Activated T-cell treated with anti-CD3 and anti-CD28 coated beads for 4 hours (primary cell): ENCODE results near the gene QPRT.
"Not testable (repeated sequence)": the region's sequence is repeated elsewhere in the genome, so short reads cannot be mapped to it uniquely, and the experiment has no call there.

ENCODE experiments used
- DNase-seq: peaks from one replicate; pipeline ENCODE4 v3.0.0-alpha.2; 2020

Gene QPRT

DNA sequence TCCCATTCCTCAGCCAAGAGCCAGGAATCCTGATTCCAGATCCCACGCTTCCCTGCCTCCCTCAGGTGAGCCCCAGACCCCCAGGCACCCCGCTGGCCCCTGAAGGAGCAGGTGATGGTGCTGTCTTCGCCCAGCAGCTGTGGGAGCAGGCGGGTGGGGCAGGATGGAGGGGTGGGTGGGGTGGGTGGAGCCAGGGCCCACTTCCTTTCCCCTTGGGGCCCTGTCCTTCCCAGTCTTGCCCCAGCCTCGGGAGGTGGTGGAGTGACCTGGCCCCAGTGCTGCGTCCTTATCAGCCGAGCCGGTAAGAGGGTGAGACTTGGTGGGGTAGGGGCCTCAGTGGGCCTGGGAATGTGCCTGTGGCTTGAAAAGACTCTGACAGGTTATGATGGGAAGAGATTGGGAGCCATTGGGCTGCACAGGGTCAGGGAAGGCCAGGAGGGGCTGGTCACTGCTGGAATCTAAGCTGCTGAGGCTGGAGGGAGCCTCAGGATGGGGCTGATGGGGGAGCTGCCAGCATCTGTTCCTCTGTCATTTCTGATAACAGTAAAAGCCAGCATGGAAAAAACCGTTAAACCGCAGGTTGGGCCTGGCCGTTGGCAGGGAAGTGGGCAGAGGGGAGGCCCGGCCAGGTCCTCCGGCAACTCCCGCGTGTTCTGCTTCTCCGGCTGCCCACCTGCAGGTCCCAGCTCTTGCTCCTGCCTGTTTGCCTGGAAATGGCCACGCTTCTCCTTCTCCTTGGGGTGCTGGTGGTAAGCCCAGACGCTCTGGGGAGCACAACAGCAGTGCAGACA lies 15.8 kb upstream of the QPRT start, which contains the start of gene SPN:
SPN (plus strand) TSS at position 232 of the 791 bp plus-strand sequence; CDS start at position 714, 482 bp downstream.
- no peak for DNase-seq

DNA sequence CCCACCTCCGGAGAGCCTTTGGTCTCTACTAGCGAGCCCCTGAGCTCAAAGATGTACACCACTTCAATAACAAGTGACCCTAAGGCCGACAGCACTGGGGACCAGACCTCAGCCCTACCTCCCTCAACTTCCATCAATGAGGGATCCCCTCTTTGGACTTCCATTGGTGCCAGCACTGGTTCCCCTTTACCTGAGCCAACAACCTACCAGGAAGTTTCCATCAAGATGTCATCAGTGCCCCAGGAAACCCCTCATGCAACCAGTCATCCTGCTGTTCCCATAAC lies 15.2 kb upstream of the QPRT start:
- DNase-seq: no peak

DNA sequence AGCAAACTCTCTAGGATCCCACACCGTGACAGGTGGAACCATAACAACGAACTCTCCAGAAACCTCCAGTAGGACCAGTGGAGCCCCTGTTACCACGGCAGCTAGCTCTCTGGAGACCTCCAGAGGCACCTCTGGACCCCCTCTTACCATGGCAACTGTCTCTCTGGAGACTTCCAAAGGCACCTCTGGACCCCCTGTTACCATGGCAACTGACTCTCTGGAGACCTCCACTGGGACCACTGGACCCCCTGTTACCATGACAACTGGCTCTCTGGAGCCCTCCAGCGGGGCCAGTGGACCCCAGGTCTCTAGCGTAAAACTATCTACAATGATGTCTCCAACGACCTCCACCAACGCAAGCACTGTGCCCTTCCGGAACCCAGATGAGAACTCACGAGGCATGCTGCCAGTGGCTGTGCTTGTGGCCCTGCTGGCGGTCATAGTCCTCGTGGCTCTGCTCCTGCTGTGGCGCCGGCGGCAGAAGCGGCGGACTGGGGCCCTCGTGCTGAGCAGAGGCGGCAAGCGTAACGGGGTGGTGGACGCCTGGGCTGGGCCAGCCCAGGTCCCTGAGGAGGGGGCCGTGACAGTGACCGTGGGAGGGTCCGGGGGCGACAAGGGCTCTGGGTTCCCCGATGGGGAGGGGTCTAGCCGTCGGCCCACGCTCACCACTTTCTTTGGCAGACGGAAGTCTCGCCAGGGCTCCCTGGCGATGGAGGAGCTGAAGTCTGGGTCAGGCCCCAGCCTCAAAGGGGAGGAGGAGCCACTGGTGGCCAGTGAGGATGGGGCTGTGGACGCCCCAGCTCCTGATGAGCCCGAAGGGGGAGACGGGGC lies 14.7 kb upstream of the QPRT start:
- DNase-seq: no peak

DNA sequence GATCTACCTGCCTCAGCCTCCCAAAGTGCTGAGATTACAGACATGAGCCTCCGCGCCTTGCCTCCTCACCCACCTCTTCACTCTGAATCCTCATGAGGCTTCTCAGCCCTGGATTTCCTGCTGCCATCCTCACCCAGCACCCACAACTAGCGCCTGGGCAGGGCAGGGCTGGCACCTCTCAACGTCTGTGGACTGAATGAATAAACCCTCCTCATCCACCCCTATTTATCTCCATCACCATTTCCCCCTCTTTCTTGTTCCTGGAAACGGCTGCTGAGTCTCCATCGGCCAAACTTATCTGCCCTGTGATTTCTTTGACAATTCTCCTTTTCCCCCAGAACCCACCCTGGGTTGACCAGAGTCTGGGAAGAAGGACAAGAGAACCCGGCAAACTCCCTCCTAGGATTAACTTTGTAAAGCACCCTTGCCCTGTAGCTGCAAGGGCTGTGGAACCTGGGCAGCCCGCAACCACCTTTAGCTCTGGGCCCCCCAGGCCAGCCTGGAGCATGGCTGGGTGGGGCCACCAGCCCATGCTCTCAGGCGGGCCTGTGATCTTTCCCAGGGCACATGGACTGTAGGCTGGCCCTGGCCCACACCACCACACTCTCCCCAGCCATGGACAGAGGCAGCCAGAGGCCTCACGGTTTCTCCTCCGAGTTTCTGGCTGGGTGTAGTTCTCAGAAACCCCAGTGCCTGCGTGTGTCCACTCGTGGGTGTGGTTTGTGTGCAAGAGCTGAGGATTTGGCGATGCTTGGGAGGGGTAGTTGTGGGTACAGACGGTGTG lies 13.5 kb upstream of the QPRT start:
- DNase-seq: no peak

DNA sequence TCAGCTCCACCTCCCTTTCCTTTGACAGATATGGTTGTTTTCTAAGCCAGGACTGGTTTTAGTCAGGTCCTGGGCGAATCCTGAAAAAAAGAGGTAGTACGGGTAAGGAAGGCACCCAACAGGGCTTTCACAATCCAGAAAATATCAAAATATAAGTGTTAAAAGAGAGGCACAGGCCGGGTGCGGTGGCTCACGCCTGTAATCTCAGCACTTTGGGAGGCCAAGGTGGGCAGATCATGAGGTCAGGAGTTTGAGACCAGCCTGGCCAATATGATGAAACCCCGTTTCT lies 11.7 kb upstream of the QPRT start:
- DNase-seq: not testable (repeated sequence)

DNA sequence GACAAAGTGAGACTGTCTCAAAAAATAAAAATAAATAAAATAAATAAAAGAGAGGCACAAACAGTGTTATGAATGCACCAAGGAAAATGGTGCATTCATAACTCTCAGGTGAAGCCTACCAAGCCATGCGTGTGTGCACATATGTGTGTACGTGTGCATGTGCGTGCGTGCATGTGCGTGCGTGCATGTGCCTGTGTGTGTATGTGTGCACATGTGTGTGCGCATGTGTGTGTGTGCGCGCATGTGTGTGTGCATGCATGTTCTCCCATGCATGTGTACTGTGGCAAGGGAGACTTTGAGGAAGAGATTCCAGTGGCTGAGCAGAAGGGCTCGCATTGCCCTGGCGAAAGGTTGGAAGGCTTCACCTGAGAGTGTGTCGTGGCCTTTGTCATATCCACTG lies 11.2 kb upstream of the QPRT start:
- no peak for DNase-seq

DNA sequence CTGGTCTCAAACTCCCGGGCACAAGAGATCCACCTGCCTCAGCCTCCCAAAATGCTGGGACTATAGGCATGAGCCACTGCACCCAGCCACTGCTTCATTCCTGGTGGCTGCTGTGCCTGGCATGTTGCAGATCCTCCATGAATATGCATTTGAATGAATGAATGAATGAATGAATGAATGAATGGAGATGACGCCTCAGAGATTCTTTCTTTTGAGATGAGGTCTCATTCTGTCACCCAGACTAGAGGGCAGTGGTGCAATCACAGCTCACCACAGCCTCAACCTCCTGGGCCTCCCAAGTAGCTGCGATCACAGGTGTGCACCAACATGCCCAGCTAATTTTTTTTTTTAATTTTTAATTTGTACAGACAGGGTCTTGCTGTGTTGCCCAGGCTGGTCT lies 10.7 kb upstream of the QPRT start:
- DNase-seq: no peak

DNA sequence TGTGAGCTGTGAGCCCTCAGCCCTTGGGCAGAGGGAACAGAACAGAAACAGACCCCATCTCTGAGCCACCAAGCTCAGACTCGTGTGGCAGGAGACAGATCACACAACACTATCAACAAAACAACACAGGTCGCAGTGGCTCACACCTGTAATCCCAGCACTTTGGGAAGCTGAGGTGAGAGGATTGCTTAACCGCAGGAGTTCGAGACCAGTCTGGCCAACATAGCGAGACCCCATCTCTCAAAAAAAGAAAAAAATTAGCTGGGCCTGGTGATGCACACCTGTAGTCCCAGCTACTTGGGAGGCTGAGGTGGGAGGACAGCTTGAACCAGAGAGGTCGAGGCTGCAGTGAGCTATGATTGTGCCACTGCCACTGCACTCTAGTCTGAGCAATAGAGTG lies 5.5 kb upstream of the QPRT start:
- no peak for DNase-seq

DNA sequence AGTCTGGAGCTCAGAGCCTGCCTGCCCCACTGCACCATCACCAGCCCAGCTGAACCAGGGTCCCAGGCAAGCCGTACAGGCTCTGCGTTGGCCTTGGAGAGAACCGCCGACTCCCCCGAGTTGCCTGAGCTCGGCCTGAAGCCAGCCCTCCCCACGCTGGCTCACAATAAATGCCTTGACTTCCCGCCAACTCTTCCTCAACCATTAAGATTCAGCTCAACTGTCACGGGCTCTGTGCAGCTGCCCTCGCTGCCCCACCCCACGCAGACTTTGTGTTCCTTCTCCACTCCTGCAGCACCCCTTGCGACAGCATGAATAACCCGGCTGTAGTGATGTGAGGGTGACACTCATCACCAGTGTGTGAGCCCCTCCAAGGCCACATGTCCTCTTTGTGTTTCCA lies 4.8 kb upstream of the QPRT start:
- no peak for DNase-seq

DNA sequence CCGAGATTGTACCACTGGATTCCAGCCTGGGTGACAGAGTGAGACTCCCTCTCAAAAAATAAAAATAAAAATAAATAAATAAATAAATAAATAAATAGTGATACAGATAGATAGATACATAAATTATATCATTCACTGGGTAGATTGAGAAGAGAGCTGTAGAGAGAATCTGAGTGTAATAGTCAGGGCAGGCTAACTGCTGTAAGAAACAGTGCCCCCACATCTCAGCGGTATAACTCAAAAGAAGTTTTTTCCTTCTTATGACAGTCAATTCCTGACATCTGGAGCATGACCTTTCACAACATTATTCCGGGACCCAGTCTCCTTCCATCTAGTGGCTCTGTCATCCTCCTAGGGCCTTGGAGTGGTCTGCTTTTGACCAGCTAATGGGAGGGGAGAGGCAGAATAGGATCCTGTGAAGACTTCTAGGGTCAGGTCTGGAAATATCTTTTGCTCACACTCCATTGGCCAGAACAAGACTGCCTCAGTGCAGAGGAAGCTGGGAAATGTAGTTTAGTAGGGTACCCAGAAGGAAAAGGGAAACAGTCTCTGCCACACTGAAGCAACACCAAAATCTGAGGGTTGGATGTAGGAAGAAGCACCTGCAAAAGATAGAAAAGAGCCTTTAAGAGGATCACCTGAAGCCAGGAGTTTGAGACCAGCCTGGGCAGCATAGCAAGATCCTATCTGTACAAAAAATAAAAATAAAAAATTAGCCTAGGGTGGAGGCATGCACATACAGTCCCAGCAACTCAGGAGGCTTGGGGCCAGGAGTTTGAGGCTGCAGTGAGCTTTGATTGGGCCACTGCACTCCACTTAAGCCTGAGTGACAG lies 3.0 kb upstream of the QPRT start:
- DNase-seq: no peak

DNA sequence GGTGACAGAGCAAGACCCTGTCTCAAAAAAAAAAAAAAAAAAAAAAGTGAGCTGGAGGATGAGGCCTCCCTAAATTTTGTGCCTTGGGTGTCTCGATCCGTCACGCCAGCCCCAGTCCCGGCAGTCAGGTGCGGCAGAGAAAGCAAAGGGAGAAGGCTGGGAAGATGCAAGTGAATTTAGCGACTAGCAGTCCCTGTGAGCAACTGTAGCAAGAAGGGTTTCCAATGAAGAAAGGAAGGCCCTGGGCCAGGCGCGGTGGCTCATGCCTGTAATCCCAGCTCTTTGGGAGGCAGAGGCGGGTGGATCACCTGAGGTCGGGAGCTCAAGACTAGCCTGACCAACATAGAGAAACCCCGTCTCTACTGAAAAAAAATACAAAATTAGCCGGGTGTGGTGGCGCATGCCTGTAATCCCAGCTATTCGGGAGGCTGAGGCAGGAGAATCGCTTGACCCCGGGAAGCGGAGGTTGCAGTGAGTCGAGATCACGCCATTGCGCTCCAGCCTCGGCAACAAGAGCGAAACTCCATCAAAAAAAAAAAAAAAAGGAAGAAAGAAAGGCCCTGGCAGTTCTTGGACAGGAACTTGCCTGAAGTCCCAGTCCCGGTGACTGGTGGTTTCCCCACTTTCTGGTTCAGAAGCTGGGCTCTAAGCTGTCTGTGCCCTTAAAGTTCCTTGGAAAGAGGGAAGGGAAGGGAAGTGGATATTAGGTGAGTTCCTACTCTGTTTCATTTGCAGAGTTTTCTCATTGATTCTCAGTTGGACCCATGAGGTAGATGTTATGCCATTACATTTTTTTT lies 1.8 kb upstream of the QPRT start:
- no peak for DNase-seq

DNA sequence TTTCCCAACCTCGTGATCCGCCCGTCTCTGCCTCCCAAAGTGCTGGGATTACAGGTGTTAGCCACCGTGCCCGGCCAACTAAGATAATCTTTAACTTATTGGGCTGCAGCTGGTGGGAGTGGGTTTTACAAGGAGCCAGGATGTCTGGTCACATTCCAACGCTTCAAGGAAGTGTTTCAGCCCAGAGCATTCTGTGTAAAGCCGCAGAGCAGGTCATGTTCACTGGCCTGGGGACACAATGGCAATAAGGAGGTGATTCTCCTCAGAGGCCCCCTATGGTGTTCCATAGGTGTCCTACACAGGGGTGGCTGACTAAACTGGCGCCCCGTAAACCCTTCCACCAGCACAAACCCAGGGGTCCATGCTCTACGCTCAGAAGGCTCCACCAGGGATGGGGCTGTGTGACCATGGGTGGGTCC lies 1.2 kb downstream of the QPRT start:
- no peak for DNase-seq

DNA sequence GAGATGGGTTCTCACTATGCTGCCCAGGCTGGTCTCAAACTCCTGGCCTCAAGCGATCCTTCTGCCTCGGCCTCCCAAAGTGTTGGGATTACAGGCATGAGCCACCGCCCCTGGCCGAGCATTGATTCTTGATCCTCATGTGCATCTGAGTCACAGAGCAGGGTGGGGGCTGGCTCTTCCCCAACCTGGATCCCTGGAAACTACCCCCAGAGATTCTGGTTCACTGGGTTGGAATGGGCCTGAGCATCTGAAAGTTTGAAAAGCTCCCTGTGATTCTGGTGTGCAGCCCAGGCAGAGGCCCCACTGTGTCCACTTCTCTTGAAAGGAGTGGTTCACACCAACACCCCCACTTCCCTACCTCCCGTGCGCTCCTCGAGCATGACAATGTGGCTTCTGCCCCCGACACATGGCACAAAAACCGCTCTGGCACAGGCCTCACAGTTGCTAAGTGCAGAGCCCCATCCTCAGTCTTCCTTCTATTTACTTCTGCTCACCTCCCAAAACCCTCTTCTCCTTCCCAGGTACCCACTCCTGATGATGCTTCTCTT lies 4.6 kb downstream of the QPRT start:
- DNase-seq: no peak

DNA sequence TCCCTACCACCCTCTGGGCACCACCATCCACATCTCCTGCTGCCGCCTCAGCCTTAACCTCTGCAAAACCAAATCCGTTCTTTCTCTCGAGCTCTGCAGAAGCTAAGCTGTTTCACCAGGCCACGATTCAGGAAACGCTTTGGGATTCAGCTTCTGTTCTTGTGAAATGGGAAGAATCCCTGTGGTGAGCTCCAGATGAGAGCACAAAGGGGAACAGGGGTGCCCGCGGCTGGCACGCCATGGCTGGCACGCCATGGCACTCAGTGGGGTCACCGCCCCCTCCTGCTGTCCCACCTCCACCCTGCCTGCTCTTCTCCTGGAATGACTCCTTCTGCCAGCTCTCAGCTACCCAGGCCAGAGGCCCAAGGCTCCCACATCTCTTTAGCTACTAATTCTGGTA lies 5.7 kb downstream of the QPRT start:
- DNase-seq: no peak

DNA sequence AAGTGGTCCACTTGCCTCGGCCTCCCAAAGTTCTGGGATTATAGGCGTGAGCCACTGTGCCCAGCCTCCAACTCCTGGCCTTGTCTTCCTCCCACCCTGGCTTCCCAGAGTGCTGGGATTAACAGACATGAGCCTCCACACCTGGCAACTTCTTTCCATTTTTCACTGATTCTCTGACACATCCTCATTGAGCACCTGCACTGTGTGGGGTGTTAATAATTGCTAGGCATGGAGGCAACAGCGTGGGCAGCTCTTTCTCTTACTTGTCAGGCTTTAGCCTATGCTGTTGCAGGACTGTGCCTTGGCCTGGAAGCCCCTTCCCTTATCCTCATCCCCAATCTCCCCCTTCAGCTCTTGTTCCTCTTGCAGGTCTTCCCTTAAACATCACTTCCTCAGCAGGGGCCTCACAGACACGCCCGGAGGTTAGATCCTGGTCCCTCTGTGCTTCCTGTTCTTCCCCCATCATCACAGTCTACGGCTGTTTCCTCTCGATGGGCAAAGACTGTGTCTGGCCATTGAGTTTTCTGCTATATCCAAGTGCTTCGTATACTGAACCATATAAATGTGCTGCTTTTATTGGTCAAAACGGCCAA lies 7.9 kb downstream of the QPRT start:
- DNase-seq: no peak

DNA sequence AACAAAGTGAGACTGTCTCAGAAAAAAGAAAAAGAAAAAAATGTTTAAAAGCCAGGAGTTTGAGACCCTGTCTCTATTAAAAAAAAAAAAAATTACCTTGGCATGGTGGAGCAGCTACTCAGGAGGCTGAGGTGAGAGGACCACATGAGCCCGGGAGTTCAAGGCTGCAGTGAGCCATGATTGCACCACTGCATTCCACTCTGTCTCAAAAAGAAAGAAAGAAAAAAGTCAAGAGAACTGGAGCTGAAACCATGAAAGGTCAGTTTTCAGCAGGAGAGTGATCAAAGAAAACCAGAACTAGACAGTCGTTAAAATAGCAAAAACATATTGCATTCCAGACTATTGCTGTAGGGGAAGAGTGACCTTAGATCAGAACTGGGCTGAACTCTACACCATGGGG lies 8.8 kb downstream of the QPRT start:
- no peak for DNase-seq

DNA sequence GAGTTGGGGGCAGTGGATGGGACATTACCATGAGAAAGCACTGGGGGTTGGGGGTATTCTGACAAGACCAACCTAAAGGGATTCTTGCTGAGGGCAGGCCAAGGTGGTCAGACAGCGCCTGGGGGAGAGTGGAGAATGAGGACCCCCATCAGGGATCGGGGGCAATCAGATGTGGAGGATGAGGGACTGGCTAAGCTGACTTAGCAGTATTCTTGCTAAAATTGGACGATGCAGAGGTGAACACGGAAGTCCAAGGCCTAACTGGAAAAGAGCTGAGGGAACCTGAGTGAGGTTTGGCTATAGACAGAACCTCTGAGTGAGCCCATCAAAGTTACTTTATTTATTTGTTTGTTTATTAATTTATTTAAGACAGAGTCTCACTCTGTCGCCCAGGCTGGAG lies 9.2 kb downstream of the QPRT start:
- DNase-seq: no peak

DNA sequence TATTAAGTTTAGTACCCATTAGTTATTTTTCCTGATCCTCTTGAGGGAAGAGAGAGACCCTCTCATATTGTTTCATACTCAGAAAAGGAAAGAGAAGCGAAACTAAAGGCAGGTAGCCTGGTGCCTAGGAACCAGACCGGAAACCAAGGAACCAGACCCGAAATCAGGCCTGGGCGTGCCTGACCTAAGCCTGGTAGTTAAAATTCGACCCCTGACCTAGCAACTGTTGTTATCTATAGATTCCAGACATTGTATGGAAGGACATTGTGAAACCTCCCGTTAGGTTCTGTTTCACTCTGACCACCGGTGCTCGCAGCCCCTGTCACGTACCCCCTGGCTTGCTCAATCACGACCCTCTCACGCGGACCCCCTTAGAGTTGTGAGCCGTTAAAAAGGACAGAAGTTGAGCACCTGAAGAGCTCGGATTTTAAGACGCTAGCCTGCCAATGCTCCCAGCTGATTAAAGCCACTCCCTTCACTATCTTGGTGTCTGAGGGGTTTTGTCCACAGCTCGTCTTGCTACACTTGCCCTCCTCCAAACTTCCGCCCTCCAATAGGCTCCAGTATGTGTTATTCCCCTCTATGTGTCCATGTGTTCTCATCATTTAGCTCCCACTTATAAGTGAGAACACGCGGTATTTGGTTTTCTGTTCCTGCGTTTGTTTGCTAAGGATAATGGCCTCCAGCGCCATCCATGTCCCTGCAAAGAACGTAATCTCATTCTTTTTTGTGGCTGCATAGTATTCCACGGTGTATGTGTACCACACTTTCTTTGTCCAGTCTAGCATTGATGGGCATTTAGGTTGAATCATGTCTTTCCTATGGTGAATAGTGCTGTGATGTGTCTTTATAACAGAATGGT lies 10.7 kb downstream of the QPRT start:
- DNase-seq: not testable (repeated sequence)

DNA sequence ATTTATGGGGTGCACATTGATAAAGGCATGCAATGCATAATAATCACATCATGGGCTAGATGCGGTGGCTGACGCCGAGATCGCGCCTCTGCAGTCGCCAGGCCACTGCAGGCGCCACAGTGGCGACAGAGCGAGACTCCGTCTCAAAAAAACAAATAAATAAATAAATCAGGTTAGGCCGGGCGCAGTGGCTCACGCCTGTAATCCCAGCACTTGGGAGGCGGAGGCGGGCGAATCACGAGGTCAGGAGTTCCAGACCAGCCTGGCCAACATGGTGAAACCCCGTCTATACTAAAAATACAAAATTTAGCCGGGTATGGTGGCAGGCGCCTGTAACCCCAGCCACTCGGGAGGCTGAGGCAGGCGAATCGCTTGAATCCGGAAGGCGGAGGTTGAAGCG lies 13.6 kb downstream of the QPRT start:
- DNase-seq: not testable (repeated sequence)
